GM12878 (cell line): ENCODE data around the gene MFSD6. TPM values are rescaled to one million over a fixed set of nuclear protein-coding genes. Genes with fewer than 3 reads are reported as not detected.

Source experiments
- ATAC-seq: fragments of 200-7000 bp; cut with Tn5 transposase; 3 replicates; pipeline ENCODE4 v1.9.1; 2020; ENCODE audit warnings: mild to moderate bottlenecking, moderate library complexity
- BruUV-seq: library from RNA; stranded (reverse); fragments of 400-500 nt; replicated peaks from 2 replicates; lab custom pipeline; 2021; lab: Mats Ljungman, UMichigan
- CTCF ChIA-PET: fragments of 300-600 bp; sonication (Branson Sonifier 250); formaldehyde crosslinking; extraction: SDS; loops from one replicate; lab custom pipeline; 2021; ENCODE audit warnings: inconsistent platforms; lab: Yijun Ruan, JAX
- POLR2A ChIA-PET: fragments of 350-600 bp; formaldehyde crosslinking; extraction: SDS; loops from one replicate; lab custom pipeline; 2021; ENCODE audit warnings: inconsistent platforms; lab: Charles Lee
- RAD21 ChIA-PET: fragments of 300-600 bp; sonication (Branson Sonifier 250); formaldehyde crosslinking; loops from one replicate; lab custom pipeline; 2023; ENCODE audit warnings: antibody characterized with exemption; ENCODE audit not compliant: unreplicated experiment; lab: Charles Lee
- SMC1A ChIA-PET: fragments of 300-600 bp; sonication (Branson Sonifier 250); formaldehyde crosslinking; loops from one replicate; lab custom pipeline; 2023; ENCODE audit not compliant: unreplicated experiment, uncharacterized antibody; lab: Charles Lee
- DNase-seq: peaks from one replicate; pipeline ENCODE4 v3.0.0-alpha.2; 2011; ENCODE audit warnings: low read depth, low spot score
- FAIRE-seq: peaks from 3 replicates; lab custom pipeline; 2011; peaks lifted over from hg19 to GRCh38; lab: Jason Lieb, UNC
- H2AFZ ChIP-seq: 2 replicates; pipeline ENCODE4 v1.6.0; 2011; ENCODE audit warnings: low read depth, low read length, control low read depth; ENCODE audit not compliant: control insufficient read depth
- H3K27ac ChIP-seq: 2 replicates; pipeline ENCODE4 v1.5.1; 2011; ENCODE audit warnings: control low read depth; ENCODE audit not compliant: control insufficient read depth, insufficient read depth
- H3K27me3 ChIP-seq, 2 experiments: replicated peaks in 1 of 2; 2 replicates each; pipeline versions ENCODE4 v1.6.0 to v1.6.1; 2011; ENCODE audit warnings: low read length in 1 of 2; ENCODE audit not compliant: control insufficient read depth in 2 of 2, insufficient read depth in 2 of 2
- H3K36me3 ChIP-seq, 2 experiments: 2 replicates each; pipeline ENCODE4 v1.5.1; 2011; ENCODE audit warnings: low read length in 1 of 2; ENCODE audit not compliant: control insufficient read depth in 2 of 2, insufficient read depth in 2 of 2
- H3K4me1 ChIP-seq: 2 replicates; pipeline ENCODE4 v1.6.1; 2011; ENCODE audit warnings: mild to moderate bottlenecking, low read length, moderate library complexity, mixed read lengths; ENCODE audit not compliant: control insufficient read depth, insufficient read depth
- H3K4me2 ChIP-seq: 2 replicates; pipeline ENCODE4 v1.6.0; 2011; ENCODE audit warnings: control low read depth; ENCODE audit not compliant: control insufficient read depth, insufficient read depth
- H3K4me3 ChIP-seq: fragments of 200-600 bp; sonication (generic); 2 replicates; pipeline ENCODE4 v1.5.1; 2016
- H3K79me2 ChIP-seq: 2 replicates; pipeline ENCODE4 v1.6.0; 2011; ENCODE audit warnings: low read length; ENCODE audit not compliant: control insufficient read depth, insufficient read depth
- H3K9ac ChIP-seq: 2 replicates; pipeline ENCODE4 v1.8.0; 2011; ENCODE audit warnings: low read length, control low read depth, mixed read lengths; ENCODE audit not compliant: control insufficient read depth, insufficient read depth
- H3K9me3 ChIP-seq: replicated peaks from 3 replicates; pipeline ENCODE4 v1.5.1; 2011; ENCODE audit warnings: mild to moderate bottlenecking, low read length; ENCODE audit not compliant: control insufficient read depth, insufficient read depth
- H4K20me1 ChIP-seq: 2 replicates; pipeline ENCODE4 v1.6.0; 2011; ENCODE audit not compliant: control insufficient read depth, insufficient read depth
- KAT2A ChIP-seq: conservative IDR thresholded peaks from 2 replicates; pipeline ENCODE4 v1.6.1; 2011; ENCODE audit warnings: low read depth, low read length; ENCODE audit not compliant: control insufficient read depth
- RELB ChIP-seq: fragments of 450-650 bp; IDR thresholded peaks from 2 replicates; pipeline ENCODE4 v1.6.1; 2017; ENCODE audit warnings: low read depth, mild to moderate bottlenecking, moderate library complexity
- REST ChIP-seq: IDR thresholded peaks from 2 replicates; pipeline ENCODE4 v1.6.1; 2012; ENCODE audit warnings: mild to moderate bottlenecking, low read depth, low read length
- WGBS: methylation state at CpG from one replicate; pipeline ENCODE4 v1.1.6; 2016; ENCODE audit warnings: low lambda C conversion rate; ENCODE audit not compliant: insufficient replicate concordance, insufficient coverage; ENCODE audit errors: missing lambda C conversion rate; 5-methylcytosine and 5-hydroxymethylcytosine counted together
- in situ Hi-C: fragments of 300-500 bp; cut with MboI; formaldehyde crosslinking; loops from 9 replicates; pipeline ENCODE4 v1.14.3; 2018; ENCODE audit warnings: mixed read lengths
- intact Hi-C: fragments of 100-400 bp; cut with micrococcal nuclease; formaldehyde crosslinking; loops from one replicate; pipeline ENCODE4 v1.14.2; 2022; ENCODE audit not compliant: unreplicated experiment
- polyA plus RNA-seq, 11 experiments: library from polyadenylated mRNA; depleted of rRNA in 4 of 11; unstranded in 6 of 11; stranded (reverse) in 5 of 11; fragments of >200 nt; fragmentation: Nextera tagmentation in 4 of 11; fragmentation: Illumina TruSeq in 1 of 11; extraction: Ambion mirVana in 4 of 11; extraction: Trizol in 1 of 11; gene quantifications; 1 replicate in 1 of 11; 2 replicates in 10 of 11; pipeline versions ENCODE4 v1.2.1 to v1.2.3, GENCODE V29; 2011 to 2016; ENCODE audit warnings: inconsistent platforms in 2 of 11, missing spikeins in 2 of 11, low read depth in 1 of 11
- total RNA-seq, 4 experiments: library from RNA; depleted of rRNA in 3 of 4; stranded (reverse); fragments of >200 nt in 3 of 4; fragmentation: Illumina TruSeq in 1 of 4; extraction: Trizol in 1 of 4; gene quantifications; 2 replicates each; pipeline versions ENCODE4 v1.2.1 to v1.2.3, GENCODE V29; 2013 to 2021

MFSD6 gene
- total and polyA plus RNA-seq, 10 of the 15 experiments (the other 5 are each of a cell fraction or from before 2014, with no cell fraction given): 6.7 to 42.6 (median 24.2) TPM

DNA sequence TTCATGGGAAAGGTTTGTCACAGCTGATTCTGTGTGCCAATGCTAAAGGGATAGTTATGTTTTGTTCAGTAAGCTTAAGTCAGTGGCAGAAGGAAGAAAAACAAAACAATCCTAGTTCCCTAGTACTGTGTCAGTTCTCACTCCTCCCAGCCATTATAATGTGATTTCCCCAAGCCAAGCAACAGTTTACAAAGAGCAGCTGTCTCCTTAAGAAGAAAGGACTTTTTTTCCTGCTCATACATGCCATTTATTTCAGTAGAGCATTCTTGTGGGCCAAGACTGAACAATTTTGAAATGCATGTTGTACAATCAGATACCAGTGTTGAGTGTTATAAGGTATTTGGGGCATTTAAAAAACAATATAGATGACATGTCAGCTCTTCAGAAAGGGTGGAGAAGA lies 74.3 kb downstream of the MFSD6 start (continued):
- TF ChIP-seq RELB: no peak

DNA sequence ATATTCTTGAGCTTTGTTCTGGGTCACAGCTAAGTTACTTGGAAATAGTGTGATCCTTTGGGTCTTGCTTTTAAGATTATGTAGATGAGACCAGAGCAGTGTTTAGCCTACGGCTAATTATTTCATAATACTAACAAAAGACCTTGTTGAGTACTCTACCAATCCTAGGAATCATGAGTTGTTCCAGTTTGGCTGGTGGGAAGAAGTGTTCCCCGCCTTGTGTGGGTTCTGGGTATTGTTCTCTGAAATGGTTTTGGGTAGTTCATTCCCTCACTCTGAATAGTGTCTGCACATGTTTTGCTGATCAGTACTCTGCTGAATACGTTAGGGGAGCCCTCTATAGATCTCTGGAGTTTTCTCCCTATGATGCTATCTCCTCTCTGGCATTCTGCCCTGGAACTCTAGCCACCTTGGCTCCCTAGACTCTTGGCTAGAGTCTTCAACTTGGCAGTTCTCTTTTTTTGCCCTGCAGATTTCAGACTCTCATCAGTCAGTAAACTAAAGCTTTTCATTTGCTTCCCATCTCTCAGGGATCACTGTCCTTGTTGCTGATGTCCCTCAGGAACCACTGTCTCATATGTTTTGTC lies 78.0 kb downstream of the MFSD6 start:
- H3K9me3 ChIP-seq: no peaks in the 10 kb centered on the region; the same call in 2 of the 3 replicates
- RAD21 ChIA-PET: no interaction called here
- SMC1A ChIA-PET: interaction anchor here (1.9 kb wide), 1 partner anchor 16 kb away, joined by 7 read pairs; no protein-coding TSS in a partner anchor
- no peak overlapping the region for H3K27ac ChIP-seq
- FAIRE-seq (no peak), ATAC-seq (no peak), DNase-seq (no peak)
- 96% methylated on average over 3 of the region's 3 CpGs for WGBS
- peaks cover 0 to 20% of the 10 kb centered on the region in 2 experiments; a peak in 2 of 4 replicates for H3K36me3 ChIP-seq
- no peaks in the 10 kb centered on the region for H3K4me1 ChIP-seq
- no peaks in the 10 kb centered on the region for H3K27me3 ChIP-seq
- POLR2A ChIA-PET: no interaction called here
- no peak overlapping the region for H3K4me3 ChIP-seq
- no TSS peak for BruUV-seq
- no peaks in the 10 kb centered on the region for H3K79me2 ChIP-seq
- in situ Hi-C loops (no loop called here), intact Hi-C loops (no loop called here)
- CTCF ChIA-PET: interaction anchor here (1.5 kb wide), 1 partner anchor 53 kb away, joined by 3 read pairs; no protein-coding TSS in a partner anchor
- H4K20me1 ChIP-seq: no peaks in the 10 kb centered on the region
- H3K9ac ChIP-seq: no peak overlapping the region
- no peak overlapping the region for H3K4me2 ChIP-seq
- no peak for TF ChIP-seq REST
- TF ChIP-seq KAT2A: no peak
- H2AFZ ChIP-seq: no peak overlapping the region
